Measurements from ENCODE around the gene SHCBP1.

GRCh38 chr16:46573008-46573833, 48.0 kb downstream of the SHCBP1 start:
- TF ChIP-seq JUND (IDR thresholded peaks at IDR 0.05; ENCODE audit: low read depth, low read length), result no peak
- no peak for TF ChIP-seq ATF2 (IDR thresholded peaks at IDR 0.05; ENCODE audit: low read length)
- TF ChIP-seq CTCF (IDR thresholded peaks at IDR 0.05 in 2 of 3, conservative IDR thresholded peaks at IDR 0.05 in 1 of 3; ENCODE audit: control insufficient read depth in 2 of 3, extremely low read depth in 1 of 3, insufficient read depth in 1 of 3, low read depth in 3 of 3, low read length in 3 of 3), result no peak
- TF ChIP-seq, protein P1, sequence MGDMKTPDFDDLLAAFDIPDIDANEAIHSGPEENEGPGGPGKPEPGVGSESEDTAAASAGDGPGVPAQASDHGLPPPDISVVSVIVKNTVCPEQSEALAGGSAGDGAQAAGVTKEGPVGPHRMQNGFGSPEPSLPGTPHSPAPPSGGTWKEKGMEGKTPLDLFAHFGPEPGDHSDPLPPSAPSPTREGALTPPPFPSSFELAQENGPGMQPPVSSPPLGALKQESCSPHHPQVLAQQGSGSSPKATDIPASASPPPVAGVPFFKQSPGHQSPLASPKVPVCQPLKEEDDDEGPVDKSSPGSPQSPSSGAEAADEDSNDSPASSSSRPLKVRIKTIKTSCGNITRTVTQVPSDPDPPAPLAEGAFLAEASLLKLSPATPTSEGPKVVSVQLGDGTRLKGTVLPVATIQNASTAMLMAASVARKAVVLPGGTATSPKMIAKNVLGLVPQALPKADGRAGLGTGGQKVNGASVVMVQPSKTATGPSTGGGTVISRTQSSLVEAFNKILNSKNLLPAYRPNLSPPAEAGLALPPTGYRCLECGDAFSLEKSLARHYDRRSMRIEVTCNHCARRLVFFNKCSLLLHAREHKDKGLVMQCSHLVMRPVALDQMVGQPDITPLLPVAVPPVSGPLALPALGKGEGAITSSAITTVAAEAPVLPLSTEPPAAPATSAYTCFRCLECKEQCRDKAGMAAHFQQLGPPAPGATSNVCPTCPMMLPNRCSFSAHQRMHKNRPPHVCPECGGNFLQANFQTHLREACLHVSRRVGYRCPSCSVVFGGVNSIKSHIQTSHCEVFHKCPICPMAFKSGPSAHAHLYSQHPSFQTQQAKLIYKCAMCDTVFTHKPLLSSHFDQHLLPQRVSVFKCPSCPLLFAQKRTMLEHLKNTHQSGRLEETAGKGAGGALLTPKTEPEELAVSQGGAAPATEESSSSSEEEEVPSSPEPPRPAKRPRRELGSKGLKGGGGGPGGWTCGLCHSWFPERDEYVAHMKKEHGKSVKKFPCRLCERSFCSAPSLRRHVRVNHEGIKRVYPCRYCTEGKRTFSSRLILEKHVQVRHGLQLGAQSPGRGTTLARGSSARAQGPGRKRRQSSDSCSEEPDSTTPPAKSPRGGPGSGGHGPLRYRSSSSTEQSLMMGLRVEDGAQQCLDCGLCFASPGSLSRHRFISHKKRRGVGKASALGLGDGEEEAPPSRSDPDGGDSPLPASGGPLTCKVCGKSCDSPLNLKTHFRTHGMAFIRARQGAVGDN (IDR thresholded peaks at IDR 0.05), result no peak
- TF ChIP-seq SMC3 (IDR thresholded peaks at IDR 0.05; ENCODE audit: borderline replicate concordance, low read length), result no peak
- no peak for TF ChIP-seq FOXK2 (IDR thresholded peaks at IDR 0.05)
- no peak for TF ChIP-seq TAF1 (IDR thresholded peaks at IDR 0.05; ENCODE audit: borderline replicate concordance, low read depth, low read length)
- TF ChIP-seq EZH2 (IDR thresholded peaks at IDR 0.05; ENCODE audit: borderline replicate concordance, control insufficient read depth, low read depth, low read length), result no peak
- TF ChIP-seq, protein P2, sequence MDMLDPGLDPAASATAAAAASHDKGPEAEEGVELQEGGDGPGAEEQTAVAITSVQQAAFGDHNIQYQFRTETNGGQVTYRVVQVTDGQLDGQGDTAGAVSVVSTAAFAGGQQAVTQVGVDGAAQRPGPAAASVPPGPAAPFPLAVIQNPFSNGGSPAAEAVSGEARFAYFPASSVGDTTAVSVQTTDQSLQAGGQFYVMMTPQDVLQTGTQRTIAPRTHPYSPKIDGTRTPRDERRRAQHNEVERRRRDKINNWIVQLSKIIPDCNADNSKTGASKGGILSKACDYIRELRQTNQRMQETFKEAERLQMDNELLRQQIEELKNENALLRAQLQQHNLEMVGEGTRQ (IDR thresholded peaks at IDR 0.05; ENCODE audit: borderline replicate concordance, low read depth, low read length), result no peak
- no peak for TF ChIP-seq ZNF274 (IDR thresholded peaks at IDR 0.05; ENCODE audit: insufficient read depth, insufficient read length)
- TF ChIP-seq NBN (IDR thresholded peaks at IDR 0.05), result no peak
- no peak for TF ChIP-seq CBFB (IDR thresholded peaks at IDR 0.05; ENCODE audit: low read depth)
